Left ventricle myocardium inferior (tissue), 1 donor: ENCODE measurements around the gene ARHGAP24. TPM values are rescaled to one million over a fixed set of nuclear protein-coding genes. Genes with fewer than 3 reads are reported as not detected.

Source experiments
- DNase-seq: peaks from one replicate; pipeline ENCODE4 v3.0.0-alpha.2; 2020
- H3K27ac ChIP-seq: fragments of 200-600 bp; replicated peaks from 2 replicates; pipeline ENCODE4 v1.8.0; 2021
- H3K27me3 ChIP-seq: fragments of 200-600 bp; 2 replicates; pipeline ENCODE4 v1.8.0; 2021; ENCODE audit warnings: low read depth
- H3K36me3 ChIP-seq: fragments of 200-600 bp; 2 replicates; pipeline ENCODE4 v1.8.0; 2021
- H3K4me1 ChIP-seq: fragments of 200-600 bp; 2 replicates; pipeline ENCODE4 v1.8.0; 2021
- H3K4me3 ChIP-seq: fragments of 200-600 bp; 2 replicates; pipeline ENCODE4 v1.8.0; 2021; ENCODE audit warnings: mild to moderate bottlenecking, moderate library complexity
- H3K9me3 ChIP-seq: fragments of 200-600 bp; replicated peaks from 2 replicates; pipeline ENCODE4 v1.8.0; 2021
- intact Hi-C: fragments of 100-400 bp; cut with micrococcal nuclease; formaldehyde crosslinking; loops from one replicate; pipeline ENCODE4 v1.11.0; 2022
- total RNA-seq: library from RNA; stranded (reverse); fragmentation: NEBNext Ultra II Directional; extraction: Animal tissue kit (Norgen Biotek cat#: 25700); gene quantifications from one replicate; pipeline ENCODE4 v1.2.1, GENCODE V29; 2021
- TF ChIP-seq, protein P1 (sequence below): fragments of 200-600 bp; IDR thresholded peaks from 2 replicates; pipeline ENCODE4 v1.8.0; 2021; ENCODE audit warnings: antibody characterized with exemption, mild to moderate bottlenecking, borderline replicate concordance
- donor health status: DM: no; HTN: yes; CAD: no; lungs with severe emphysema.

The ARHGAP24 gene
- total RNA-seq, 1 donor from 2014 or later, result 13.7 TPM

DNA sequence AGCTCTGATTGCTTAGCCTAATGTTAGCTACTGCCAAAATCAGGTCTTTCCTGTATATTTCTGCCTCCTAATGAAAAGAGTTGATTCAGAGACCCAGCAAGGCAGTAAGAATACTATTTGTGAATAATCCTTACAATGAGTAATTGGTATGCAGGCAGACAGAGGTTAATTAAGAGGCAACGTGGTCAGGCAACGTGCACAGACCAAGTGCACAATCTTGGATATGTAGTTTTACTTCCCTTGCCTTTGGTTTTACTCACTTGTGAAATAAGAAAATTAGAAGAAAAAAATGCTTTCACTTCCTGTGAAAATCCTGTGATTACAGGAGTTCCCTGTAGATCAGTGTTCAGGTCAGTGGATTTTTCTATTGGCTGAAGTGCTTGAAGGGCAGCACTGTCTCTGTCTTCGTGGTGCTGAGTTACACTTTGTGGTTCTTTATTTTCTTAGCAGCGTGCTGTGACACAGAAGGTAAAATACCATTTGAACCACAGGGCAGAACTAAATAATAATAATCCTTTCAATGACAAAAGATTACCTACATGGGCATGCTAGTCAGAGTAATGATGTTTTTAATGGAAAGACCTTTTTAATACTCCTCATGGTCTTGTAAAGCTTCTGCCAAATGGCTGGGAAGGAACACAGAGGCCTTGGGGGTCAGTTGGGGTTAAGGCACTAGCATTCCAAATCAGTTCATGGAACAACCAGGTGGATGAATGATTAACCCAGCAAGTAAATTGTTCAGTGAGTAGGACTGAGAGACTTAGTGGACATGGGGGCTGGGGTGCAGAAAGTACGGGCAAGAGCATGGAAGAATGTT, 454.0 kb downstream of the ARHGAP24 start:
- peak overlapping the region; percentile 9 for H3K27ac ChIP-seq
- H3K27me3 ChIP-seq, result no peaks in the 10 kb centered on the region
- no peaks in the 10 kb centered on the region for H3K9me3 ChIP-seq
- no peak overlapping the region for H3K4me3 ChIP-seq
- no peak for DNase-seq
- H3K36me3 ChIP-seq, result no peaks in the 10 kb centered on the region
- TF ChIP-seq, protein P1, sequence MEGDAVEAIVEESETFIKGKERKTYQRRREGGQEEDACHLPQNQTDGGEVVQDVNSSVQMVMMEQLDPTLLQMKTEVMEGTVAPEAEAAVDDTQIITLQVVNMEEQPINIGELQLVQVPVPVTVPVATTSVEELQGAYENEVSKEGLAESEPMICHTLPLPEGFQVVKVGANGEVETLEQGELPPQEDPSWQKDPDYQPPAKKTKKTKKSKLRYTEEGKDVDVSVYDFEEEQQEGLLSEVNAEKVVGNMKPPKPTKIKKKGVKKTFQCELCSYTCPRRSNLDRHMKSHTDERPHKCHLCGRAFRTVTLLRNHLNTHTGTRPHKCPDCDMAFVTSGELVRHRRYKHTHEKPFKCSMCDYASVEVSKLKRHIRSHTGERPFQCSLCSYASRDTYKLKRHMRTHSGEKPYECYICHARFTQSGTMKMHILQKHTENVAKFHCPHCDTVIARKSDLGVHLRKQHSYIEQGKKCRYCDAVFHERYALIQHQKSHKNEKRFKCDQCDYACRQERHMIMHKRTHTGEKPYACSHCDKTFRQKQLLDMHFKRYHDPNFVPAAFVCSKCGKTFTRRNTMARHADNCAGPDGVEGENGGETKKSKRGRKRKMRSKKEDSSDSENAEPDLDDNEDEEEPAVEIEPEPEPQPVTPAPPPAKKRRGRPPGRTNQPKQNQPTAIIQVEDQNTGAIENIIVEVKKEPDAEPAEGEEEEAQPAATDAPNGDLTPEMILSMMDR, result no peak
- intact Hi-C loops, result no loop called here
- H3K4me1 ChIP-seq, result peaks cover 53% of the 10 kb centered on the region

DNA sequence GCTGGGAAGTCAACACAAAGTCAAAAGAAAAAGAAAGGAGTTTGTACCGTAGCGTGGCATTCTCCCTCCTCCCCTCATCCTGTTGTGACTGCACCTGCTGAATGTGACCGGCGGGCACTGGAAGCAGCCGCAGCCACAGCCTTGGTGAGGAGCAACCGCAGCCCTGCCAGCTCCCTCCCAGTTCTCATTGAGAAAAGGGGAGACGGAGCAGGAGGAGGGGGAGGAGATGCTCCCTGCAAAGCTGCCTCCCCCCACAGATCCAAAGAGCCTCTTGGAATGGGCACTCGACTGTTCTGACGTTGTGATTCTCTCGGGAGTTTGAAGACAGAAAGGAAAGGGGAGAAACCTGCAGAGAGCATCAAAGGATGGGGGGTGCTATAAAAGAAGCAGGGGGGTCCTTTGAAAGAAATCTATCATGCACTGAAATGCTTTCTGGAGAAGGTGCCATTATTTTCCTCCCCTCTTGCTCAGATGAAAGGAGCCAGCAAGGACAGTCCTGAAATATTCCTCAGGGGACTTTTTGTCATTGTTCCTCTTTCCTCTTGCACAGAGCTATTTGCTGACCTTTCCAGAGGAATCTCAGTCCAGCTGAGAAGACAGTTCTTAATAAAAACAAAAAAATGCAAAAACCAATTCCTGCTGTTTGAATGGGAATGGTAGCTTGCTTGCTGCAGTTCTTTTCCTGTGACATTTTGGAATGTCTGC, 455.2 kb downstream of the ARHGAP24 start:
- Histone ChIP-seq H3K4me1 (peaks cover 53% of the 10 kb centered on the region), H3K36me3 (no peaks in the 10 kb centered on the region), H3K9me3 (no peaks in the 10 kb centered on the region), H3K4me3 (peak overlapping the region; percentile 40), H3K27ac (peak overlapping the region; percentile 31), H3K27me3 (no peaks in the 10 kb centered on the region)
- DNase-seq, result no peak
- TF ChIP-seq, protein P1, result no peak
- intact Hi-C loops, result no loop called here

DNA sequence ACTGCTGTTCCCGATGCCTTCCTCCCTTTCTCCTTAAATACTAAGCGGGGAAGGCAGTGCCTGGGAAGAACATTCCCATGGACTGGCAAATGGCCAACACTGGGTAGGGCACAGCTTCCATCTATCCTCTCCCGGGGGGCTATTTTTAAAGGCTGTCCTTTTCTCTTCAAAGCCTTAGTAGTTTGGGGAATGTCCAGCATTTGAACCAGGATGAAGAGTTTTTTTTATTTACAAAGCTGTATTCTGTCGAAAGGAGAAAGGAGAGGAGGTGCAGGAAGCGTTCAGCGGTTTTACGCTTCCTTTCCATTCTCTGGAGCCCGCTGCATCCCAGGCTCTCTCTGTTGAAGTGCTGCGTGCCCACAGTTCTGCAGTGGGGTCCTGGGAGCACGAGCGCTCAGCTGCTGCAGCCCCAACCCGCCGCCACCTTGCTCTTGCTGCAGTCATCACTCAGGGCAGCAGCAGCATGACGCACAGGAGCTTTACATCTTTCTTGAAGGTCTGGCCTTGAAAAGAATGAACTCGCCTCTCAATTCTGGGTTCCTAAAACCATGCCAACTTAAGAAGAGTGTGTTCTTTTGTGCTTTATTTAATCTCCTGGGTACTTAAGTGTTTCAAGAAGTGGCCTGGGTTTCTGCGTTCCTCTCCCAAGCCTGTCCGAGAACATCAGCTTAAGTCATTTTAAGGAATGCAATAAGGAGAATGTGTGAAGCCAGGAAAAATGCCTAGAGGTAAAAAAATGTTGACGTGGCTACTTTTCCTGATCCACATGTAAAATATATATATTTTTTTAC, 457.7 kb downstream of the ARHGAP24 start:
- Histone ChIP-seq H3K27me3 (no peaks in the 10 kb centered on the region), H3K4me3 (peak overlapping the region; percentile 43), H3K27ac (peak overlapping the region; percentile 31), H3K4me1 (peaks cover 52% of the 10 kb centered on the region), H3K9me3 (no peaks in the 10 kb centered on the region), H3K36me3 (no peaks in the 10 kb centered on the region)
- intact Hi-C loops, result no loop called here
- no peak for DNase-seq
- TF ChIP-seq, protein P1, result no peak

DNA sequence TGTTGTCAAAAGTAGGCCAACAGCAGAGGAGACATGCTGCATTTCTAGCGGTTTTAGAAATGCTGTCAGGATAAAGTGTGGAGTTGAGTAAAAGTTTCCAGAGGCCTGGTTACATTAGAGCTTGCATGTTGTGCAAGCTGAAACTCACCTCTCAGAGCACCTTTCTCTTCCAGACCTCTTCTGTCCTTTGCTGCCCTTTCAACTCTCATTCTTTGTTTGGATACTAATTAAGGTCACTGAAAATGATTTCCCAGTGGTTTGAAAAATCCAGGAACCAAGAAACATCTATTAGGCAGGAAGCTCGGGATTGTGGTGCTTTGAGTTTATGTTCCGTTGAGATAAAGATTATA, 458.3 kb downstream of the ARHGAP24 start:
- Histone ChIP-seq H3K36me3 (no peaks in the 10 kb centered on the region), H3K27ac (peak overlapping the region; percentile 31), H3K4me1 (peaks cover 46% of the 10 kb centered on the region), H3K27me3 (no peaks in the 10 kb centered on the region), H3K9me3 (no peaks in the 10 kb centered on the region), H3K4me3 (no peak overlapping the region)
- DNase-seq, result no peak
- TF ChIP-seq, protein P1, result no peak
- intact Hi-C loops, result no loop called here

DNA sequence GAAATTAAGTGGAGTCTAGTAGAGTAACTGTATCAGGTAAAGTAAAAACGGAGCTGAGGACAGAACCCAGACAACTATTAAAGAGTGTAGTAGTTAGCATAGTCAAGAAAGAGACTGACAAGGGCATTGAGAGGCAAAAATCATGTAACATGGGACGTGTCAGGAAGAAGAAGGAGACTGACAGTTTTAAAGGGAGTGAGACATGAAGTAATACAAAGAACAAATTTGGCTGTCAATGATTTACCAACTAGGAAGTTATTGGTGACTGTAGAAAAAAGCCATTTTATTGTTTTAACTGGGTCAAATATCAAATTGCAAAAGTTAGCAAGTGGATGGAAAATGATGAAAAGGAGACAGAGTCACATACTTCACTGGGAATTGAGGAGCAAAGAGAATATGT, 462.6 kb downstream of the ARHGAP24 start:
- no peak for DNase-seq
- intact Hi-C loops, result no loop called here
- Histone ChIP-seq H3K27ac (no peak overlapping the region), H3K4me1 (peaks cover 7% of the 10 kb centered on the region), H3K36me3 (no peaks in the 10 kb centered on the region), H3K27me3 (no peaks in the 10 kb centered on the region), H3K4me3 (no peak overlapping the region), H3K9me3 (no peaks in the 10 kb centered on the region)
- TF ChIP-seq, protein P1, result no peak
